ENCODE measurements around the gene BEAN1.

BEAN1 gene

GRCh38 chr16:66503030-66503429 is 75.9 kb downstream of the BEAN1 start:
- TF ChIP-seq POU6F1 (CRISPR knock-in tag; IDR thresholded peaks at IDR 0.05; ENCODE audit: borderline replicate concordance, low read depth) = no peak
- no peak for TF ChIP-seq BACH2 (CRISPR knock-in tag; IDR thresholded peaks at IDR 0.05; ENCODE audit: borderline replicate concordance)
- no peak for TF ChIP-seq ESRRG (CRISPR knock-in tag; IDR thresholded peaks at IDR 0.05)
- no peak for TF ChIP-seq RARB (CRISPR knock-in tag; IDR thresholded peaks at IDR 0.05)
- TF ChIP-seq TOX (CRISPR knock-in tag; IDR thresholded peaks at IDR 0.05; ENCODE audit: borderline replicate concordance) = no peak
- TF ChIP-seq GLIS3 (CRISPR knock-in tag; IDR thresholded peaks at IDR 0.05) = no peak
- TF ChIP-seq CSRNP3 (CRISPR knock-in tag; IDR thresholded peaks at IDR 0.05) = no peak
- ATAC-seq = no peak

GRCh38 chr16:66503612-66504011 is 76.5 kb downstream of the BEAN1 start:
- ATAC-seq = no peak
- no peak for TF ChIP-seq ZNF8 (CRISPR knock-in tag; IDR thresholded peaks at IDR 0.05)
- no peak for TF ChIP-seq ZNF565 (CRISPR knock-in tag; conservative IDR thresholded peaks at IDR 0.05; ENCODE audit: low read depth)
- TF ChIP-seq BACH2 (CRISPR knock-in tag; IDR thresholded peaks at IDR 0.05; ENCODE audit: borderline replicate concordance) = no peak
- no peak for TF ChIP-seq ZFP30 (CRISPR knock-in tag; IDR thresholded peaks at IDR 0.05)
- no peak for TF ChIP-seq PPARA (CRISPR knock-in tag; IDR thresholded peaks at IDR 0.05; ENCODE audit: borderline replicate concordance)
- no peak for TF ChIP-seq PATZ1 (CRISPR knock-in tag; IDR thresholded peaks at IDR 0.05; ENCODE audit: borderline replicate concordance)
- no peak for TF ChIP-seq SNAI2 (CRISPR knock-in tag; IDR thresholded peaks at IDR 0.05)
- no peak for TF ChIP-seq ESRRG (CRISPR knock-in tag; IDR thresholded peaks at IDR 0.05)
- no peak for TF ChIP-seq ZC3H10 (CRISPR knock-in tag; IDR thresholded peaks at IDR 0.05)
- TF ChIP-seq OSR1 (CRISPR knock-in tag; IDR thresholded peaks at IDR 0.05) = no peak
- TF ChIP-seq ARNTL (CRISPR knock-in tag; IDR thresholded peaks at IDR 0.05; ENCODE audit: borderline replicate concordance, low read depth) = no peak
- no peak for TF ChIP-seq CSRNP3 (CRISPR knock-in tag; IDR thresholded peaks at IDR 0.05)
- no peak for TF ChIP-seq TOX (CRISPR knock-in tag; IDR thresholded peaks at IDR 0.05; ENCODE audit: borderline replicate concordance)

- no peak for TF ChIP-seq ZC3H10 (CRISPR knock-in tag; IDR thresholded peaks at IDR 0.05)
- no peak for TF ChIP-seq ZNF565 (CRISPR knock-in tag; conservative IDR thresholded peaks at IDR 0.05; ENCODE audit: low read depth)
- TF ChIP-seq ZNF70 (CRISPR knock-in tag; IDR thresholded peaks at IDR 0.05) = no peak
- TF ChIP-seq TCF4 (CRISPR knock-in tag; IDR thresholded peaks at IDR 0.05; ENCODE audit: borderline replicate concordance) = no peak
- TF ChIP-seq TOX (CRISPR knock-in tag; IDR thresholded peaks at IDR 0.05; ENCODE audit: borderline replicate concordance) = no peak
- TF ChIP-seq PATZ1 (CRISPR knock-in tag; IDR thresholded peaks at IDR 0.05; ENCODE audit: borderline replicate concordance) = no peak
- no peak for ATAC-seq
Observed at GRCh38 chr16:66507731-66508239, 80.7 kb downstream of the BEAN1 start.

GRCh38 chr16:66508248-66508913 is 81.3 kb downstream of the BEAN1 start:
- no peak for ATAC-seq
- TF ChIP-seq ZFP30 (CRISPR knock-in tag; IDR thresholded peaks at IDR 0.05) (no peak), CSRNP3 (CRISPR knock-in tag; IDR thresholded peaks at IDR 0.05) (no peak), GLIS3 (CRISPR knock-in tag; IDR thresholded peaks at IDR 0.05) (no peak), ZFP3 (CRISPR knock-in tag; IDR thresholded peaks at IDR 0.05) (no peak), POU6F1 (CRISPR knock-in tag; IDR thresholded peaks at IDR 0.05; ENCODE audit: borderline replicate concordance, low read depth) (no peak), ESRRG (CRISPR knock-in tag; IDR thresholded peaks at IDR 0.05) (no peak), PPARA (CRISPR knock-in tag; IDR thresholded peaks at IDR 0.05; ENCODE audit: borderline replicate concordance) (no peak)

All from SK-N-SH treated with all-trans-retinoic acid at 6 μM for 48 hours (cell line).